ENCODE data around the gene RNASE1.

DNA sequence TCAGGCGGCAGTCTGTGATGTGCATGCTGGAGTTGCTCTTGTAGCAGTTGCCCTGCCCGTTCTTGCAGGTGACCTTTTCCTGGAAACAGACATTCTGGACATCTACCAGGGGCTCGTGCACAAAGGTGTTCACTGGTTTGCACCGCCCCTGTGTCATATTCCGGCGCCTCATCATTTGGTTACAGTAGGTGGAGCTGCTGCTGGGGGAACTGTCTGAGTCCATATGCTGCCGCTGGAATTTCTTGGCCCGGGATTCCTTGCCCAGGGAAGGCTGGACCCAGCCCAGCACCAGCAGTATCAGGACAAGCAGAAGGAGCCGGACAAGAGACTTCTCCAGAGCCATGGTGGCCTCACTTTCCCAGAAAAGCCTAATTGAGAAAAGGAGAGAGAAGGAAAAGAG is 918 bp downstream of the RNASE1 start:
- TF ChIP-seq, protein P1, sequence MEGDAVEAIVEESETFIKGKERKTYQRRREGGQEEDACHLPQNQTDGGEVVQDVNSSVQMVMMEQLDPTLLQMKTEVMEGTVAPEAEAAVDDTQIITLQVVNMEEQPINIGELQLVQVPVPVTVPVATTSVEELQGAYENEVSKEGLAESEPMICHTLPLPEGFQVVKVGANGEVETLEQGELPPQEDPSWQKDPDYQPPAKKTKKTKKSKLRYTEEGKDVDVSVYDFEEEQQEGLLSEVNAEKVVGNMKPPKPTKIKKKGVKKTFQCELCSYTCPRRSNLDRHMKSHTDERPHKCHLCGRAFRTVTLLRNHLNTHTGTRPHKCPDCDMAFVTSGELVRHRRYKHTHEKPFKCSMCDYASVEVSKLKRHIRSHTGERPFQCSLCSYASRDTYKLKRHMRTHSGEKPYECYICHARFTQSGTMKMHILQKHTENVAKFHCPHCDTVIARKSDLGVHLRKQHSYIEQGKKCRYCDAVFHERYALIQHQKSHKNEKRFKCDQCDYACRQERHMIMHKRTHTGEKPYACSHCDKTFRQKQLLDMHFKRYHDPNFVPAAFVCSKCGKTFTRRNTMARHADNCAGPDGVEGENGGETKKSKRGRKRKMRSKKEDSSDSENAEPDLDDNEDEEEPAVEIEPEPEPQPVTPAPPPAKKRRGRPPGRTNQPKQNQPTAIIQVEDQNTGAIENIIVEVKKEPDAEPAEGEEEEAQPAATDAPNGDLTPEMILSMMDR (IDR thresholded peaks at IDR 0.05; ENCODE audit: insufficient read depth, low read length, poor library complexity, severe bottlenecking), result no peak
- no peak for TF ChIP-seq EZH2phosphoT487 (conservative IDR thresholded peaks at IDR 0.05; ENCODE audit: low read length)
